ENCODE measurements around the gene PDGFRB. TPM values are rescaled to one million over a fixed set of nuclear protein-coding genes. Genes with fewer than 3 reads are reported as not detected.

The PDGFRB gene
- total and polyA plus RNA-seq, 10 of the 15 experiments (the other 5 are each of a cell fraction or from before 2014, with no cell fraction given), result 0.02 to 3.0 (median 1.0) TPM

GRCh38 chr5:150112201-150113046 is 43.2 kb downstream of the PDGFRB start:
- DNase-seq (ENCODE audit: low read depth, low spot score) (no peak), ATAC-seq (no peak), FAIRE-seq (no peak)
- Histone ChIP-seq H4K20me1 (ENCODE audit: control insufficient read depth, insufficient read depth) (no peaks in the 10 kb centered on the region), H3K36me3 (ENCODE audit: control insufficient read depth in 2 of 2, insufficient read depth in 2 of 2, low read length in 1 of 2) (no peaks in the 10 kb centered on the region), H3K27me3 (replicated peaks in 1 of 2; ENCODE audit: control insufficient read depth in 2 of 2, insufficient read depth in 2 of 2, low read length in 1 of 2) (no peaks in the 10 kb centered on the region; a peak in 1 of 4 replicates), H3K9me3 (replicated peaks; ENCODE audit: control insufficient read depth, insufficient read depth, low read length) (no peaks in the 10 kb centered on the region), H2AFZ (ENCODE audit: control insufficient read depth, low read depth, low read length) (no peak overlapping the region), H3K4me3 (no peak overlapping the region), H3K9ac (ENCODE audit: control insufficient read depth, insufficient read depth, low read length) (no peak overlapping the region), H3K79me2 (ENCODE audit: control insufficient read depth, insufficient read depth, low read length) (no peaks in the 10 kb centered on the region), H3K27ac (ENCODE audit: control insufficient read depth, insufficient read depth) (no peak overlapping the region), H3K4me1 (ENCODE audit: control insufficient read depth, insufficient read depth, low read length) (no peaks in the 10 kb centered on the region), H3K4me2 (ENCODE audit: control insufficient read depth, insufficient read depth) (no peak overlapping the region)
- in situ Hi-C loops (cut with MboI), result no loop called here
- BruUV-seq (replicated peaks), result no TSS peak
- intact Hi-C loops (cut with micrococcal nuclease; ENCODE audit: unreplicated experiment), result no loop called here
- ChIA-PET CTCF (interaction anchor here (0.6 to 1.3 kb wide), 3 partner anchors 10 to 545 kb away, joined by 3 to 4 read pairs (median 4); no protein-coding TSS in a partner anchor), POLR2A (no interaction called here), SMC1A (ENCODE audit: uncharacterized antibody, unreplicated experiment) (interaction anchor here (0.9 to 1.9 kb wide), 6 partner anchors 8 to 321 kb away, joined by 3 to 6 read pairs (median 3); no protein-coding TSS in a partner anchor), RAD21 (ENCODE audit: unreplicated experiment) (interaction anchor here (1.3 kb wide), 1 partner anchor 12 kb away, joined by 3 read pairs; no protein-coding TSS in a partner anchor)
- TF ChIP-seq DPF2 (IDR thresholded peaks at IDR 0.05) (no peak), BCL11A (IDR thresholded peaks at IDR 0.05; ENCODE audit: low read depth, low read length) (no peak), HDAC2 (IDR thresholded peaks at IDR 0.05) (no peak), PAX8 (IDR thresholded peaks at IDR 0.05) (no peak), GABPA (IDR thresholded peaks at IDR 0.05; ENCODE audit: low read depth) (no peak), SPI1 (IDR thresholded peaks at IDR 0.05; ENCODE audit: borderline replicate concordance, insufficient read depth, low read depth, low read length) (no peak), POLR2A (IDR thresholded peaks at IDR 0.05; ENCODE audit: low read depth, low read length) (no peak), CHD1 (IDR thresholded peaks at IDR 0.05; ENCODE audit: low read depth, low read length) (no peak), EZH2 (IDR thresholded peaks at IDR 0.05; ENCODE audit: borderline replicate concordance, control insufficient read depth, low read depth, low read length) (no peak), NR2C2 (IDR thresholded peaks at IDR 0.05; ENCODE audit: borderline replicate concordance, control insufficient read depth, insufficient read length, low read depth) (no peak), ZNF622 (IDR thresholded peaks at IDR 0.05) (no peak)
- WGBS (ENCODE audit: insufficient coverage, insufficient replicate concordance, low lambda C conversion rate, missing lambda C conversion rate), result 54% methylated on average over 6 of the region's 6 CpGs
